H9 (cell line): Measurements from ENCODE around the gene ZPR1. TPM values are rescaled to one million over a fixed set of nuclear protein-coding genes. Genes with fewer than 3 reads are reported as not detected.

ENCODE experiments used
- DNase-seq: peaks from one replicate; pipeline ENCODE4 v3.0.0-alpha.2; 2017
- H2AFZ ChIP-seq: one replicate; pipeline ENCODE4 v1.6.1; 2013; ENCODE audit warnings: mild to moderate bottlenecking, low read length, control low read depth, moderate library complexity
- H2AK5ac ChIP-seq: 2 replicates; pipeline ENCODE4 v1.6.1; 2013; ENCODE audit warnings: low read length, control low read depth, mixed read lengths; ENCODE audit not compliant: insufficient read length
- H2BK120ac ChIP-seq: one replicate; pipeline ENCODE4 v1.6.1; 2013; ENCODE audit warnings: low read depth, mild to moderate bottlenecking, low read length, control low read depth, inconsistent platforms; ENCODE audit not compliant: poor library complexity, severe bottlenecking
- H2BK12ac ChIP-seq: 2 replicates; pipeline ENCODE4 v1.6.1; 2013; ENCODE audit warnings: low read length, control low read depth, mixed read lengths, low read depth; ENCODE audit not compliant: insufficient read length
- H2BK15ac ChIP-seq: 2 replicates; pipeline ENCODE4 v1.6.1; 2013; ENCODE audit warnings: low read depth, low read length, control low read depth
- H2BK20ac ChIP-seq: one replicate; pipeline ENCODE4 v1.6.1; 2013; ENCODE audit warnings: low read depth, mild to moderate bottlenecking, low read length, control low read depth, inconsistent platforms; ENCODE audit not compliant: poor library complexity, severe bottlenecking
- H2BK5ac ChIP-seq: 2 replicates; pipeline ENCODE4 v1.6.1; 2013; ENCODE audit warnings: low read length, control low read depth, mixed read lengths; ENCODE audit not compliant: insufficient read length
- H3K14ac ChIP-seq: 2 replicates; pipeline ENCODE4 v1.6.1; 2013; ENCODE audit warnings: low read length, control low read depth; ENCODE audit not compliant: insufficient read depth
- H3K18ac ChIP-seq: 2 replicates; pipeline ENCODE4 v1.6.1; 2013; ENCODE audit warnings: low read depth, mild to moderate bottlenecking, mixed read lengths, low read length, control low read depth; ENCODE audit not compliant: insufficient read length
- H3K23ac ChIP-seq: 2 replicates; pipeline ENCODE4 v1.6.1; 2013; ENCODE audit warnings: low read length, control low read depth, mixed read lengths, low read depth; ENCODE audit not compliant: insufficient read length
- H3K23me2 ChIP-seq: 2 replicates; pipeline ENCODE4 v1.6.1; 2013; ENCODE audit warnings: low read depth, mild to moderate bottlenecking, mixed read lengths, low read length, control low read depth; ENCODE audit not compliant: insufficient read length, poor library complexity, severe bottlenecking
- H3K27ac ChIP-seq: 2 replicates; pipeline ENCODE4 v1.5.1; 2013; ENCODE audit warnings: low read length, control low read depth, mixed read lengths, low read depth; ENCODE audit not compliant: insufficient read length
- H3K27me3 ChIP-seq: 2 replicates; pipeline ENCODE4 v1.6.1; 2013; ENCODE audit warnings: low read length, control low read depth, inconsistent platforms; ENCODE audit not compliant: insufficient read depth
- H3K4ac ChIP-seq: 2 replicates; pipeline ENCODE4 v1.6.1; 2013; ENCODE audit warnings: low read depth, mild to moderate bottlenecking, control low read depth, inconsistent platforms, low read length, moderate library complexity
- H3K4me1 ChIP-seq: 2 replicates; pipeline ENCODE4 v1.6.1; 2013; ENCODE audit warnings: low read length, control low read depth, inconsistent platforms; ENCODE audit not compliant: insufficient read depth
- H3K4me2 ChIP-seq: 2 replicates; pipeline ENCODE4 v1.6.1; 2013; ENCODE audit warnings: low read length, control low read depth, mixed read lengths; ENCODE audit not compliant: insufficient read length, insufficient read depth
- H3K56ac ChIP-seq: 2 replicates; pipeline ENCODE4 v1.6.1; 2013; ENCODE audit warnings: low read depth, mild to moderate bottlenecking, mixed read lengths, low read length, control low read depth; ENCODE audit not compliant: insufficient read length
- H3K79me1 ChIP-seq: 2 replicates; pipeline ENCODE4 v1.6.1; 2013; ENCODE audit warnings: low read depth, mild to moderate bottlenecking, moderate library complexity, low read length, control low read depth, inconsistent platforms; ENCODE audit not compliant: insufficient read depth, poor library complexity, severe bottlenecking
- H3K79me2 ChIP-seq: 2 replicates; pipeline ENCODE4 v1.6.1; 2013; ENCODE audit warnings: low read length, control low read depth, inconsistent platforms; ENCODE audit not compliant: insufficient read depth
- H3K9ac ChIP-seq: 2 replicates; pipeline ENCODE4 v1.6.1; 2013; ENCODE audit warnings: low read length, control low read depth, mixed read lengths; ENCODE audit not compliant: insufficient read length; ENCODE audit errors: extremely low read depth
- H3K9me3 ChIP-seq: one replicate; pipeline ENCODE4 v1.6.1; 2013; ENCODE audit warnings: low read depth, low read length, inconsistent platforms; ENCODE audit not compliant: control insufficient read depth
- H3T11ph ChIP-seq: one replicate; pipeline ENCODE4 v1.6.1; 2013; ENCODE audit warnings: mild to moderate bottlenecking, low read length, control low read depth, inconsistent platforms
- H4K20me1 ChIP-seq: one replicate; pipeline ENCODE4 v1.6.1; 2013; ENCODE audit not compliant: control insufficient read depth, insufficient read length, insufficient read depth
- H4K5ac ChIP-seq: 2 replicates; pipeline ENCODE4 v1.6.1; 2013; ENCODE audit warnings: low read depth, mild to moderate bottlenecking, mixed read lengths, low read length, control low read depth; ENCODE audit not compliant: insufficient read length
- H4K8ac ChIP-seq: replicated peaks from 2 replicates; pipeline ENCODE4 v1.6.1; 2013; ENCODE audit warnings: low read length, control low read depth, mixed read lengths, low read depth; ENCODE audit not compliant: insufficient read length
- H4K91ac ChIP-seq: 2 replicates; pipeline ENCODE4 v1.6.1; 2013; ENCODE audit warnings: low read depth, mild to moderate bottlenecking, moderate library complexity, mixed read lengths, low read length, control low read depth; ENCODE audit not compliant: insufficient read length
- H3K27ac Mint-ChIP-seq, 3 experiments: 2 replicates in 2 of 3; 3 replicates in 1 of 3; pipeline ENCODE4 v1.8.0; 2020 to 2021; ENCODE audit warnings: mixed read lengths in 3 of 3, mild to moderate bottlenecking in 1 of 3, moderate library complexity in 1 of 3
- H3K27me3 Mint-ChIP-seq: 2 replicates; pipeline ENCODE4 v1.8.0; 2021; ENCODE audit warnings: low read depth, mild to moderate bottlenecking, moderate library complexity, mixed read lengths
- H3K36me3 Mint-ChIP-seq, 3 experiments: 2 replicates in 2 of 3; 3 replicates in 1 of 3; pipeline ENCODE4 v1.8.0; 2020 to 2021; ENCODE audit warnings: low read depth in 3 of 3, mixed read lengths in 3 of 3; ENCODE audit not compliant: insufficient read depth in 1 of 3
- H3K4me1 Mint-ChIP-seq, 2 experiments: 2 replicates each; pipeline ENCODE4 v1.8.0; 2020; ENCODE audit warnings: mixed read lengths in 2 of 2
- H3K4me3 Mint-ChIP-seq, 2 experiments: 2 replicates in 1 of 2; 3 replicates in 1 of 2; pipeline ENCODE4 v1.8.0; 2020 to 2021; ENCODE audit warnings: mild to moderate bottlenecking in 2 of 2, mixed read lengths in 2 of 2, moderate library complexity in 1 of 2
- H3K9me3 Mint-ChIP-seq, 2 experiments: 2 replicates in 1 of 2; 3 replicates in 1 of 2; pipeline ENCODE4 v1.8.0; 2020; ENCODE audit warnings: mild to moderate bottlenecking in 2 of 2, mixed read lengths in 2 of 2, moderate library complexity in 1 of 2
- WGBS: extraction: QIAGEN DNeasy Blood & Tissue Kit; methylation state at CpG from one replicate; pipeline ENCODE4 v1.1.7; 2013; ENCODE audit warnings: missing lambda C conversion rate, low lambda C conversion rate, mixed read lengths; ENCODE audit not compliant: insufficient read length; ENCODE audit errors: extremely low coverage; 5-methylcytosine and 5-hydroxymethylcytosine counted together
- total RNA-seq: library from RNA; stranded (reverse); gene quantifications from 2 replicates; pipeline ENCODE4 v1.2.1, GENCODE V29; 2021
- TF ChIP-seq, protein P1 (sequence below): fragments of 200-600 bp; sonication (generic); conservative IDR thresholded peaks from 3 replicates; pipeline ENCODE4 v1.8.0; 2021; ENCODE audit warnings: antibody characterized with exemption, mild to moderate bottlenecking

Gene ZPR1
- total RNA-seq, 1 experiment from 2014 or later = 82.0 TPM

DNA sequence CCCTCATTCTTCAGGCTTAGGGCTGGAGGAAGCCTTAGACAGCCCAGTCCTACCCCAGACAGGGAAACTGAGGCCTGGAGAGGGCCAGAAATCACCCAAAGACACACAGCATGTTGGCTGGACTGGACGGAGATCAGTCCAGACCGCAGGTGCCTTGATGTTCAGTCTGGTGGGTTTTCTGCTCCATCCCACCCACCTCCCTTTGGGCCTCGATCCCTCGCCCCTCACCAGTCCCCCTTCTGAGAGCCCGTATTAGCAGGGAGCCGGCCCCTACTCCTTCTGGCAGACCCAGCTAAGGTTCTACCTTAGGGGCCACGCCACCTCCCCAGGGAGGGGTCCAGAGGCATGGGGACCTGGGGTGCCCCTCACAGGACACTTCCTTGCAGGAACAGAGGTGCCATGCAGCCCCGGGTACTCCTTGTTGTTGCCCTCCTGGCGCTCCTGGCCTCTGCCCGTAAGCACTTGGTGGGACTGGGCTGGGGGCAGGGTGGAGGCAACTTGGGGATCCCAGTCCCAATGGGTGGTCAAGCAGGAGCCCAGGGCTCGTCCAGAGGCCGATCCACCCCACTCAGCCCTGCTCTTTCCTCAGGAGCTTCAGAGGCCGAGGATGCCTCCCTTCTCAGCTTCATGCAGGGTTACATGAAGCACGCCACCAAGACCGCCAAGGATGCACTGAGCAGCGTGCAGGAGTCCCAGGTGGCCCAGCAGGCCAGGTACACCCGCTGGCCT is 42.5 kb upstream of the ZPR1 start:
- Histone ChIP-seq H4K8ac (no peak overlapping the region), H4K20me1 (no peaks in the 10 kb centered on the region), H3K4me2 (no peak overlapping the region), H2BK12ac (no peak overlapping the region), H3K9me3 (no peaks in the 10 kb centered on the region), H4K5ac (no peak overlapping the region), H3K79me2 (no peaks in the 10 kb centered on the region), H3K56ac (no peak overlapping the region), H3K27ac (no peak overlapping the region), H3K79me1 (no peaks in the 10 kb centered on the region), H3K23me2 (peaks cover 2% of the 10 kb centered on the region), H4K91ac (no peak overlapping the region), H2BK20ac (no peak overlapping the region), H3K27me3 (no peaks in the 10 kb centered on the region), H2AK5ac (no peak overlapping the region), H3K14ac (no peak overlapping the region), H2BK15ac (no peak overlapping the region), H2AFZ (no peak overlapping the region), H3K9ac (no peak overlapping the region), H3K23ac (no peak overlapping the region), H3K4me1 (no peaks in the 10 kb centered on the region), H3T11ph (no peak overlapping the region), H3K4ac (no peak overlapping the region), H2BK120ac (no peak overlapping the region), H3K18ac (no peak overlapping the region), H2BK5ac (no peak overlapping the region)
- Mint-ChIP-seq H3K4me1 (peaks cover 6 to 12% of the 10 kb centered on the region in 2 experiments), H3K4me3 (no peak overlapping the region), H3K27me3 (peaks cover 30% of the 10 kb centered on the region), H3K9me3 (peaks cover 3 to 5% of the 10 kb centered on the region in 2 experiments; a peak in 3 of 5 replicates), H3K27ac (no peak overlapping the region), H3K36me3 (no peaks in the 10 kb centered on the region)
- TF ChIP-seq, protein P1, sequence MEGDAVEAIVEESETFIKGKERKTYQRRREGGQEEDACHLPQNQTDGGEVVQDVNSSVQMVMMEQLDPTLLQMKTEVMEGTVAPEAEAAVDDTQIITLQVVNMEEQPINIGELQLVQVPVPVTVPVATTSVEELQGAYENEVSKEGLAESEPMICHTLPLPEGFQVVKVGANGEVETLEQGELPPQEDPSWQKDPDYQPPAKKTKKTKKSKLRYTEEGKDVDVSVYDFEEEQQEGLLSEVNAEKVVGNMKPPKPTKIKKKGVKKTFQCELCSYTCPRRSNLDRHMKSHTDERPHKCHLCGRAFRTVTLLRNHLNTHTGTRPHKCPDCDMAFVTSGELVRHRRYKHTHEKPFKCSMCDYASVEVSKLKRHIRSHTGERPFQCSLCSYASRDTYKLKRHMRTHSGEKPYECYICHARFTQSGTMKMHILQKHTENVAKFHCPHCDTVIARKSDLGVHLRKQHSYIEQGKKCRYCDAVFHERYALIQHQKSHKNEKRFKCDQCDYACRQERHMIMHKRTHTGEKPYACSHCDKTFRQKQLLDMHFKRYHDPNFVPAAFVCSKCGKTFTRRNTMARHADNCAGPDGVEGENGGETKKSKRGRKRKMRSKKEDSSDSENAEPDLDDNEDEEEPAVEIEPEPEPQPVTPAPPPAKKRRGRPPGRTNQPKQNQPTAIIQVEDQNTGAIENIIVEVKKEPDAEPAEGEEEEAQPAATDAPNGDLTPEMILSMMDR = no peak
- DNase-seq = no peak
- WGBS = no CpG with 5 or more reads among the region's 17 CpGs
